ENCODE results near the gene SERINC2.
"Not testable (repeated sequence)": the region's sequence is repeated elsewhere in the genome, so short reads cannot be mapped to it uniquely, and the experiment has no call there.

GRCh38 chr1:31472314-31472651 lies 59.3 kb downstream of the SERINC2 start:
- not testable (repeated sequence) for TF ChIP-seq CTCF, EZH2phosphoT487 (IDR thresholded peaks at IDR 0.05)
